HG02938 (cell line): Measurements from ENCODE around the gene HECW1.
"Not testable (repeated sequence)": the region's sequence is repeated elsewhere in the genome, so short reads cannot be mapped to it uniquely, and the experiment has no call there.

ENCODE experiments used
- ATAC-seq: cut with Tn5 transposase; IDR thresholded peaks from one replicate; pipeline ENCODE4 v1.9.1; 2021; ENCODE audit warnings: mild to moderate bottlenecking, moderate library complexity; ENCODE audit not compliant: unreplicated experiment

HECW1 gene

GRCh38 chr7:43302773-43303460 is 190.5 kb downstream of the HECW1 start:
- ATAC-seq: no peak

GRCh38 chr7:43303740-43304241 is 191.3 kb downstream of the HECW1 start:
- ATAC-seq: no peak

- ATAC-seq: no peak
These were observed 194.0 kb downstream of the HECW1 start for GRCh38 chr7:43306404-43306803.

GRCh38 chr7:43307522-43307921 is 195.1 kb downstream of the HECW1 start:
- ATAC-seq: no peak

GRCh38 chr7:43308913-43309705 is 196.7 kb downstream of the HECW1 start:
- ATAC-seq: no peak

GRCh38 chr7:43309706-43310022 is 197.2 kb downstream of the HECW1 start:
- ATAC-seq: no peak

GRCh38 chr7:43311052-43311451 is 198.6 kb downstream of the HECW1 start:
- no peak for ATAC-seq

GRCh38 chr7:43311694-43312093 is 199.2 kb downstream of the HECW1 start:
- no peak for ATAC-seq

- ATAC-seq: no peak
These were observed 201.4 kb downstream of the HECW1 start for GRCh38 chr7:43313628-43314378.

- ATAC-seq: no peak
These were observed 202.1 kb downstream of the HECW1 start for GRCh38 chr7:43314379-43315158.

- ATAC-seq: no peak
These were observed 204.6 kb downstream of the HECW1 start for GRCh38 chr7:43317075-43317474.

GRCh38 chr7:43318188-43318770 is 205.8 kb downstream of the HECW1 start:
- ATAC-seq: no peak

GRCh38 chr7:43325595-43325994 is 213.1 kb downstream of the HECW1 start:
- no peak for ATAC-seq

GRCh38 chr7:43328336-43328735 is 215.9 kb downstream of the HECW1 start:
- no peak for ATAC-seq

- ATAC-seq: no peak
These were observed 216.4 kb downstream of the HECW1 start for GRCh38 chr7:43328785-43329380.

GRCh38 chr7:43332193-43332796 is 219.8 kb downstream of the HECW1 start:
- ATAC-seq: no peak

GRCh38 chr7:43337191-43337590 is 224.7 kb downstream of the HECW1 start:
- ATAC-seq: no peak

- no peak for ATAC-seq
These were observed 225.4 kb downstream of the HECW1 start for GRCh38 chr7:43337811-43338210.

GRCh38 chr7:43341132-43341531 is 228.7 kb downstream of the HECW1 start:
- no peak for ATAC-seq

- not testable (repeated sequence) for ATAC-seq
These were observed 231.0 kb downstream of the HECW1 start for GRCh38 chr7:43343417-43343816.
